GM12891 (cell line): Measurements from ENCODE around the gene CERS2.

Source experiments
- DNase-seq: peaks from one replicate; pipeline ENCODE4 v3.0.0; 2011; ENCODE audit warnings: low spot score; ENCODE audit not compliant: insufficient read length
- FAIRE-seq: peaks from 2 replicates; lab custom pipeline; 2011; peaks lifted over from hg19 to GRCh38; lab: Jason Lieb, UNC
- PAX5 ChIP-seq: IDR thresholded peaks from 2 replicates; pipeline ENCODE4 v1.6.1; 2011; ENCODE audit warnings: low read length, moderate library complexity, mild to moderate bottlenecking; ENCODE audit not compliant: insufficient read depth, severe bottlenecking
- POLR2A ChIP-seq: IDR thresholded peaks from 2 replicates; pipeline ENCODE4 v1.6.1; 2011; ENCODE audit warnings: low read depth, low read length, control low read depth
- POLR2AphosphoS5 ChIP-seq: IDR thresholded peaks from 2 replicates; pipeline ENCODE4 v1.6.1; 2011; ENCODE audit warnings: low read depth, low read length, control low read depth
- POU2F2 ChIP-seq: IDR thresholded peaks from 2 replicates; pipeline ENCODE4 v1.6.1; 2011; ENCODE audit warnings: low read depth, mild to moderate bottlenecking, control low read depth, low read length, moderate library complexity
- SPI1 ChIP-seq: IDR thresholded peaks from 2 replicates; pipeline ENCODE4 v1.6.1; 2011; ENCODE audit warnings: low read depth, low read length, control low read depth
- TAF1 ChIP-seq: IDR thresholded peaks from 2 replicates; pipeline ENCODE4 v1.6.1; 2011; ENCODE audit warnings: low read depth, low read length, control low read depth

CERS2 gene

DNA sequence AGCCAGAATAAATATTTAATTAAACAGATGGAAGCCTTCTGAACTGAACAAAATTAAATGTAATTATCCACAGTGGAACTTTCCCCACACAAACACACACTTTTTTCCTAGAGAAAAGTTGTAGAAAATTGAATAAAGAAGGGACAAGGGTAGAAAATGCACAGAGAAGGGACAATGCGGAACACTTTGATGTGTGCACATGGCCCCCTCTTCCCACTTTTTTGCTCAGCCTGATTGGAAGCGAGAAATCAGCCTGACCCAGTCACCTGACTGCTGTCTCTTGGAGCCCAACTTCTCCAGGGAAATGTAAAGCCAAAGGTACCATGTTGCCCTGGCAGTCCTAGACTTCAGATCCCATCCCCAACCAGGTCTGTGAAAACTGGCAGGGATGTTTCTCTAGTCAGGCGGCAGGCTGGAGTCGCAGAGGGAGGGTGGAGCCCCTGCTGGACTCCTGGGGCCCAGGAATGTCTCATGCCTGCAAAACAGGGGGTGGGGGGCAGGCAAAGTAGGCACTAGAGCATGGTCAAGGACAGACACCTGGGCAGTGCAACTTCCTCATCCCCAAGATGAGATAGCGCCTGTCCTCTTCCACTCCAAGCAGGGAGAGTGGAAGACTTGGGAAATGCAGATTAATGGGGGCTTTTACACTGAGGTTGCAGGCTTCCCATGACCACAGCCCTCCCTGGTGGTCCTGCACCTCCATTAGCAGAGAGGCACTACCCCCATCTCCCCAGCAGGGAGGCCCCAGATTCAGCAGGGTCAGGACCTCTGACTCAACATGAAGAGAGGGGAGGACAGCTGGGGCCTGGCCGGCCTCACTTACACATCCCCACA lies 2.8 kb downstream of the CERS2 start:
- TF ChIP-seq POU2F2, result no peak
- no peak for TF ChIP-seq SPI1
- TF ChIP-seq TAF1, result no peak
- no peak for TF ChIP-seq POLR2A
- TF ChIP-seq PAX5, result no peak
- no peak for TF ChIP-seq POLR2AphosphoS5
- FAIRE-seq, result no peak
- DNase-seq, result no peak

DNA sequence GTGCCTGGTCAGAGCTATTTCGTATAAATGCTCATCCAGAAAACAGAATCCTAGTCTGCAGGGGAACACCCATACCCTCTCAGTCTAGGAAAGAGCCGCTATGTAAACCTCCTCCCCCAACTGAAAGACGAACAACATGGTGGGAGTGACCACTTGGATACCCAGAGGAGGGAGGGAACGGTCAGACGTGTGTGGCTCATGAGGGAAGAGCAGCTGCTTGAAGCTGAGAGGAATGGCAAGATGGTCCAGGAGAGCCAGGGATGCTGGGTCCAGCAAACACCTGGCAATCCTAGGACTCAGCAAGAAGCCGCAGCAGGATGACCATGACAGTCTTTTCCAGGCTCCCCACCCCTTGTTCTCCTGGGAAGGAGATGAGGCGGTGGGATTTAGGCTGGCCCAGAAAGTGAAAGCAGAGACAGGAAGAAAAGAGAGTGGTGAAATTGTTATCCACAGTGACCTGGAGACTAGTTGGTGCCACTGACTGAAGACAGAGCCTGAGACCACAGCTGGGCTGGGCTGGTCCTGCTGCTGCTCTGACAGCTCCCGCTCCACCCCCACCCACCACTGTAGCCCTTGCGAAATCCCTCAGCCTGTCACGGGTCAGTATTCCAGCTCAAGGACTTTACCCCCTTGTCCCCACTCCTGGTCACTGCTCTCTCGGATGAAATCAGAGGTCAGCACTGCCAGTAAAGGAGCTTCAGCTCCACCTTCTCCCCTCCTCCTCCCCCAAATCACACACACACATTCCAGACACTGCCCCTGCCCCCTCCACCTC lies 3.6 kb downstream of the CERS2 start:
- FAIRE-seq (no peak), DNase-seq (no peak)
- no peak for TF ChIP-seq POLR2A
- no peak for TF ChIP-seq PAX5
- no peak for TF ChIP-seq TAF1
- no peak for TF ChIP-seq POLR2AphosphoS5
- TF ChIP-seq POU2F2, result no peak
- TF ChIP-seq SPI1, result no peak

DNA sequence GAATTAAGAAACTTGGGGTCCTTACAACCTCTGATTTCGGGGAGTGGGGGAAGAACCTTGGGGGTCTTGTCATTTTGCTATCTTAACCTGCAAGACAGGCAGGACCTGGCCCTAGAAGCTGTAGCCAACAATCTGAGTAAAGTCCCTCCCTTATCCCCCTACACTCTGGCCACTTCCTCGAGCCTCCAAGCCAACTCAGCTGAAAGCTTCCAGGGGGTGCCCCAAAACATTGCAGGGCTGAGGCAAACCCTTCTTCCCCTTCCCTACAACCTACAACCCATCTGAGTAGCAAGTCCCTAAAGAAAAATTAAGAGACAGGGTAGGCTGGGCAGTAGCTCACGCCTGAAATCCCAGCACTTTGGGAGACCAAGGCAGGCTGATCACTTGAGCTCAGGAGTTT lies 5.0 kb downstream of the CERS2 start:
- TF ChIP-seq TAF1 (no peak), POLR2AphosphoS5 (no peak), POU2F2 (no peak), SPI1 (no peak)
- no peak for DNase-seq
- no peak for FAIRE-seq

DNA sequence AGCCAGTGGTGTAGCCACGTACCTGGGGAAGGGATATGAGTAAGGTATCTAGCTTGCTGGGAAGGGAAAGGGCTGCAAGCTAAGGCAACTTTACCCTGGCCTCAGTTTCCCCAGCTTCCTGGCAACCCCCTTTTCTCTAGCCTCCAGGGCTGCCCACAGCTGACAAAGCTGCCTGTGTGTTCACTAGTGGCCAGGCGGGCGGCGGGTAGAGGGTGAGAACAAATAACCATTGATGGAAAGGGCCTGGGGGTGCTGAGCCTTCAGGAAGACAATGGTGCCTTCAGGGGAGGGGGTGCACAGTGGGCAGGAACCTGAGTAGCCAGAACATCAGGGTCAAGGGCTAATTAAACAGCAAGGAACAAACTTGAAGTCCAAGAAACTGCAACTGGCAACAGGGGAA lies 6.1 kb downstream of the CERS2 start:
- FAIRE-seq (no peak), DNase-seq (no peak)
- no peak for TF ChIP-seq POLR2AphosphoS5
- no peak for TF ChIP-seq SPI1
- TF ChIP-seq TAF1, result no peak
- TF ChIP-seq PAX5, result no peak
- no peak for TF ChIP-seq POU2F2

DNA sequence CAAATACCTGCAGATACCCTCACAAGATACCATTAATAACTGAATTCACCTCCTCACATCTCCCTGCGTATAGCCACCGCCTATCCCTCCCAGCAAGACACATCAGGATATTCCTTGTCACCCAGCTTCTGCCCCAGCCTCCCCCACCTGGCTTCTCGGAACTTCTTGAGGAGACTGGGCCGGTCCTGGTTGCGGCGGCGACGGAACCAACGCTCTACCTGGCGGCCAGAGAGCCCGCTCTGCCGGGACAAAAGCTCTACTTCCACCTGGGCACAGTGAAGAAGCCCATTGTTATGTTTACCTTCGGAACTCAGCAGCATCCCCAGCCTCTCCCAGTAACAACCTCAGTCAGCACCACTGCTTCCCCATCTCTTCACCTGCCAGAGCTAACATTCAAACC lies 6.7 kb downstream of the CERS2 start:
- no peak for TF ChIP-seq POLR2A
- no peak for TF ChIP-seq TAF1
- no peak for TF ChIP-seq POU2F2
- no peak for TF ChIP-seq PAX5
- TF ChIP-seq SPI1, result no peak
- TF ChIP-seq POLR2AphosphoS5, result no peak
- no peak for FAIRE-seq

DNA sequence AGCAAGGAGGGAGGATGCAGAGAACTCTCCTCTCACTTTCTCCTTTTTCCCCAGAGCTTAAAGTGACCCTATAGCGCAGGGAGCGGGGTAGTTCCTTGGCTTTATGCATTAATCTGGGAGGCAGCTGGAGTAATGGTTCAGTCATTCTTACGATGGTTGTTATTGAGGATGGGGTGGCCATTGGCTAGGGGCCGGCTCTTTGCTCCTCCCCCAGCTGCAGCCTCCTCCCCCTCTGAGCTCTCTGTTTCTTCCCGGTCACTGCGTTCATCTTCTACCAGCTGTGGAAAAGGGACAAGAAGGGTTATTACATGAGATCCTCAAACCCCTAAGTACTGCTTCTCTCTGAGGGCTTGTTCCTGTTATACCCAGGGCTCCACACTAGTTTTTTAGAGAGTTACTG lies 8.6 kb downstream of the CERS2 start:
- FAIRE-seq (no peak), DNase-seq (no peak)
- no peak for TF ChIP-seq POU2F2
- TF ChIP-seq POLR2AphosphoS5, result no peak
- no peak for TF ChIP-seq SPI1
- no peak for TF ChIP-seq POLR2A
- TF ChIP-seq PAX5, result no peak
- TF ChIP-seq TAF1, result no peak

More for the DNA sequence above, 6.7 kb downstream of the CERS2 start:
- DNase-seq, result no peak

DNA sequence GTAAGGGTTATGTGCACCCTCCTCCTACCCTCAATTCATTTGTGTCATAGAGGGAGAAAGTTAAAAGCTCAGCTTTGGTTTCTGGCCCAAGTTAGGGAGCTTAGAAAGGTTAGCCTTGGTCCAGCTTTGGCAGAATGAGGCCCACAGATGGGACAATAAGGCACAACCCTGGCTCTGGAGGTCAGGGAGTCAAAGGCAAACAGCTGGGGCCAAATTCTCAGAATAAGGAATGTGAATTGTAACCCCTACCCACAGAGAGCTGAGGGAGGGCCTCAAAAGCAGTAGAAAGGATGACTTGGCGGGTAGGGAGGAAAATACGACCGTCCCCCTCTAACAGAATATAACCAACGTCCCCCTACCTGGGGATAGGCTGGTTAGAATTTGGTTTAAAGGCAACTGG lies 9.0 kb downstream of the CERS2 start:
- FAIRE-seq, result no peak
- TF ChIP-seq PAX5 (no peak), POU2F2 (no peak), POLR2A (no peak), SPI1 (no peak), POLR2AphosphoS5 (no peak), TAF1 (no peak)

DNA sequence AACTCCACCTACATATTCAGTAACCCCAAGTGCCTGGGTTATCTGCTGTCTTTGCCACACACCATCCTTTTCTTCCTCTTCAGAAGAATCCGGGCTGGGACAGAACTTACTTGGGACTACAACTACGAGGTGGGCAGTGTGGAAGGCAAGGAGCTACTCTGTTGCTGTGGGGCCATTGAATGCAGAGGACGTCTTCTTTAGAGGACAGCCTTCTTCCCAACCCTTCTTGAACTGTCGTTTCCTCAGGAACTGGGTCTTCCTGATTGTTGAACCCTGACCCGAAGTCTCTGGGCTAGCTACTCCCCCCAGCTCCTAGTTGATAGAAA lies 10.5 kb downstream of the CERS2 start:
- no peak for TF ChIP-seq PAX5
- TF ChIP-seq POLR2A, result no peak
- no peak for TF ChIP-seq TAF1
- no peak for TF ChIP-seq POU2F2
- no peak for TF ChIP-seq POLR2AphosphoS5
- TF ChIP-seq SPI1, result no peak
- no peak for DNase-seq
- no peak for FAIRE-seq

More for the DNA sequence above, 9.0 kb downstream of the CERS2 start:
- DNase-seq, result no peak

DNA sequence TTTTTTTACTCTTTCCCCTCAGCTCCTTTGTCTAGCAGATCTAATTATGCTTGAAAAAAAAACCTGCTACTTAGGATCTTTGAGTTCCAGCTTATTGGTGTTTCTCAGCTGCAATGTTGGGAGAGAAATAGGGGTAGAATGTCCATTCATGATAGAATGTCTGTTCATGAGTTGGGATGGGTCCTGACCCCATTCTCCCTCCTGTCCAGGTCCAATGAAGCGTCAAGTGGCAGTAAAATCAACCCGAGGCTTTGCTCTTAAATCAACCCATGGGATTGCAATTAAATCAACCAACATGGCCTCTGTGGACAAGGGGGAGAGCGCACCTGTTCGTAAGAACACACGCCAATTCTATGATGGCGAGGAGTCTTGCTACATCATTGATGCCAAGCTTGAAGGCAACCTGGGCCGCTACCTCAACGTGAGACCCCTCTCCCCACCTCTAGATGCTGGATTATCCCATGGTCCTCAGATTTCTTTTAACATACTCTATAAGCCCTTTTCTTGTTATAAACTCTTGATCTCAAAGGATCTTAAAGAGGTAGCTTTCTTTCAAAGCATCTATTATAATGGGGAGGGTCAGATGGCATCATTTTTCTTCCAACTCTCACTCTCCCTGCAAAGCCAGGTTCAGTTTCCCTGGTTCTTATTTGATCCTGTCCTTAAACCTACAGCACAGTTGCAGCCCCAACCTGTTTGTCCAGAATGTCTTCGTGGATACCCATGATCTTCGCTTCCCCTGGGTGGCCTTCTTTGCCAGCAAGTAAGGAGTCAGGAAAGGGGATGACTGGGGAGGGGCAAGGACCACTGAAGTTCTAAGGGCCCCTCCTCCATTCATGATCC lies 11.1 kb downstream of the CERS2 start:
- DNase-seq (no peak), FAIRE-seq (no peak)
- no peak for TF ChIP-seq SPI1
- 0 out of 2 replicates have a peak, but pooled peaks have one; percentile 23 for TF ChIP-seq POLR2A

DNA sequence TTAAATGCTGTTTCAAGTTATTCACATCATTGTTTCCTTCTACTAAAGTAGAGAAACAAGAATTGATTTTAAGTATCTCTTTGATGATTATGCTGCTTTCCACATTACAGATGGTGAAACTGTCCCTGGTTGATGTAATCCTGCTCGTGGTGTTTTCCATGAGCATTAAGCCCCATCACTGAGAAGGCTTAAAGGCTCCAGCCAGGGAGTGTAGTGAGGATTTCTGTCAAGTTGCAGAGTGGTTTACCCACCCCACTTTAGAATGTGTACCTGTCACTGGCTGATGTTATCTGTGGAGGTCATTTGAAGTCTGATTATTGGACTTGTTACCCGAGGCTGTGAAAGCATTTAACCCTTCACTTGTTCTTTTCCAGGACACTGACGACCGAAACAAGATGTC lies 12.9 kb downstream of the CERS2 start:
- no peak for TF ChIP-seq PAX5
- no peak for TF ChIP-seq POLR2AphosphoS5
- no peak for TF ChIP-seq TAF1
- TF ChIP-seq POLR2A, result no peak
- TF ChIP-seq POU2F2, result no peak
- TF ChIP-seq SPI1, result no peak
- DNase-seq (no peak), FAIRE-seq (no peak)
